Naive thymus-derived CD4-positive, alpha-beta T cell (primary cell): ENCODE results near the gene PA2G4. TPM values are rescaled to one million over a fixed set of nuclear protein-coding genes. Genes with fewer than 3 reads are reported as not detected.
"Not testable (repeated sequence)": the region's sequence is repeated elsewhere in the genome, so short reads cannot be mapped to it uniquely, and the experiment has no call there.

Experiments used
- ATAC-seq: fragments of 150-1000 bp; cut with Tn5 transposase; 2 replicates; pipeline ENCODE4 v1.10.0; 2021; ENCODE audit warnings: mild to moderate bottlenecking, moderate library complexity
- CTCF ChIA-PET: fragments of 350-600 bp; sonication (Branson Sonifier 250); formaldehyde crosslinking; loops from one replicate; lab custom pipeline; 2021; ENCODE audit warnings: antibody characterized with exemption; lab: Charles Lee
- POLR2A ChIA-PET: fragments of 350-600 bp; sonication (Branson Sonifier 250); formaldehyde crosslinking; loops from one replicate; lab custom pipeline; 2021; ENCODE audit warnings: antibody characterized with exemption, inconsistent platforms; lab: Charles Lee
- DNase-seq, 9 donors: peaks; one replicate each; pipeline versions ENCODE4 v3.0.0 to v3.0.0-alpha.2; 2020 to 2022; ENCODE audit warnings: mixed read lengths in 1 of 9
- H3K27ac ChIP-seq: one replicate; pipeline ENCODE4 v1.7.0; 2013; ENCODE audit warnings: mild to moderate bottlenecking, low read depth, low read length, moderate library complexity
- H3K27me3 ChIP-seq, 2 donors: one replicate each; pipeline ENCODE4 v1.7.0; 2013; ENCODE audit warnings: low read length in 2 of 2, mild to moderate bottlenecking in 2 of 2, moderate library complexity in 2 of 2; ENCODE audit not compliant: control insufficient read depth in 2 of 2, insufficient read depth in 2 of 2
- H3K36me3 ChIP-seq, 3 experiments: 1 replicate in 2 of 3; 2 replicates in 1 of 3; pipeline ENCODE4 v1.7.0; 2013; ENCODE audit warnings: low read length in 3 of 3, mild to moderate bottlenecking in 3 of 3, moderate library complexity in 1 of 3; ENCODE audit not compliant: insufficient read depth in 3 of 3, control insufficient read depth in 2 of 3
- H3K4me1 ChIP-seq, 2 donors: one replicate each; pipeline ENCODE4 v1.7.0; 2013; ENCODE audit warnings: low read length in 2 of 2, mild to moderate bottlenecking in 2 of 2, moderate library complexity in 1 of 2; ENCODE audit not compliant: control insufficient read depth in 2 of 2, insufficient read depth in 2 of 2
- H3K4me3 ChIP-seq: 2 replicates; pipeline ENCODE4 v1.7.0; 2013; ENCODE audit warnings: mild to moderate bottlenecking, low read length
- H3K9me3 ChIP-seq, 3 experiments: 1 replicate in 2 of 3; 2 replicates in 1 of 3; pipeline ENCODE4 v1.7.0; 2013; ENCODE audit warnings: low read length in 3 of 3; ENCODE audit not compliant: control insufficient read depth in 2 of 3
- H3K27ac Mint-ChIP-seq, 9 donors: one replicate each; pipeline ENCODE4 v1.8.0; 2020 to 2022; ENCODE audit warnings: mixed read lengths in 9 of 9, mild to moderate bottlenecking in 8 of 9, moderate library complexity in 5 of 9, inconsistent platforms in 2 of 9
- H3K27me3 Mint-ChIP-seq, 5 donors: one replicate each; pipeline ENCODE4 v1.8.0; 2021 to 2022; ENCODE audit warnings: mixed read lengths in 5 of 5, mild to moderate bottlenecking in 1 of 5
- H3K36me3 Mint-ChIP-seq, 5 donors: one replicate each; pipeline ENCODE4 v1.8.0; 2020 to 2022; ENCODE audit warnings: mixed read lengths in 5 of 5, mild to moderate bottlenecking in 3 of 5, inconsistent platforms in 1 of 5
- H3K4me1 Mint-ChIP-seq, 7 donors: one replicate each; pipeline ENCODE4 v1.8.0; 2020 to 2022; ENCODE audit warnings: mixed read lengths in 7 of 7, mild to moderate bottlenecking in 3 of 7, inconsistent platforms in 1 of 7
- H3K4me3 Mint-ChIP-seq, 10 donors: one replicate each; pipeline ENCODE4 v1.8.0; 2020 to 2022; ENCODE audit warnings: mild to moderate bottlenecking in 10 of 10, mixed read lengths in 10 of 10, moderate library complexity in 6 of 10, inconsistent platforms in 2 of 10
- H3K9me3 Mint-ChIP-seq, 11 donors: one replicate each; pipeline ENCODE4 v1.8.0; 2020 to 2022; ENCODE audit warnings: mixed read lengths in 11 of 11, mild to moderate bottlenecking in 4 of 11, inconsistent platforms in 1 of 11, moderate library complexity in 1 of 11
- intact Hi-C, 2 donors: fragments of 100-400 bp; cut with micrococcal nuclease; formaldehyde crosslinking; loops; one replicate each; pipeline ENCODE4 v1.15.1; 2023
- polyA plus RNA-seq, 2 donors: library from polyadenylated mRNA; unstranded; fragments of 300-500 nt; fragmentation: Illumina TruSeq; gene quantifications; one replicate each; pipeline ENCODE4 v1.2.3, GENCODE V29; 2021
- total RNA-seq, 6 experiments: library from RNA in 5 of 6; stranded (reverse) in 5 of 6; gene quantifications; 1 replicate in 5 of 6; 2 replicates in 1 of 6; pipeline ENCODE4 v1.2.3 and lab custom pipeline; 2021 to 2026

PA2G4 gene
- total RNA-seq = 100 to 1,000 TPM in 3 of 5 experiments, 10 to 100 TPM in 2; 61.7 to 254 (median 109) TPM
- 100 to 1,000 TPM; 216 to 218 TPM for polyA plus RNA-seq
- total RNA-seq (lab: John Stamatoyannopoulos, UW) = 49.5 reads per million, percentile 71 among the genes with 10 or more reads in this experiment

- POLR2A ChIA-PET = interaction anchor here (0.5 to 9.3 kb wide), 37 partner anchors 8 to 367 kb away, joined by 3 to 230 read pairs (median 6); partner anchors contain the start of genes DNAJC14, ERBB3, ESYT1 and IL23A
- H3K4me1 ChIP-seq = peaks cover 36 to 37% of the 10 kb centered on the region in 2 donors
- Mint-ChIP-seq H3K4me3 (peak within 1 kb of the TSS; percentile 91 to 100 (median 98)), H3K4me1 (peaks cover 31 to 69% (median 64%) of the 10 kb centered on the region in 7 donors), H3K36me3 (peaks cover 0 to 23% (median 9%) of the 10 kb centered on the region in 5 donors), H3K9me3 (no peaks in the 10 kb centered on the region), H3K27ac (peak within 1 kb of the TSS; percentile 92 to 99 (median 98)), H3K27me3 (peaks cover 0 to under 1% (median 0%) of the 10 kb centered on the region in 5 donors)
- H3K27ac ChIP-seq = peak within 1 kb of the TSS; percentile 82
- no peaks in the 10 kb centered on the region for H3K27me3 ChIP-seq
- intact Hi-C loops = loop anchor here (1.0 to 5.0 kb wide), 22 partner anchors 12 to 1328 kb away; partner anchors contain the start of genes RPL41 (in 2 of the 2), RPS26 (in 2 of the 2), SARNP (in 2 of the 2) and CS (in 1 of the 2)
- DNase-seq (peak; percentile 83 to 97 (median 96)), ATAC-seq (peak; percentile 93)
- no peaks in the 10 kb centered on the region for H3K9me3 ChIP-seq
- peak within 1 kb of the TSS; percentile 87 for H3K4me3 ChIP-seq
- CTCF ChIA-PET = interaction anchor here (0.8 to 4.4 kb wide), 14 partner anchors 13 to 366 kb away, joined by 3 to 44 read pairs (median 4); partner anchors contain the start of genes ESYT1, RPL41, SMARCC2 and ZC3H10
- peaks cover 8 to 27% (median 14%) of the 10 kb centered on the region in 3 experiments for H3K36me3 ChIP-seq
Measured at GRCh38 chr12:56104109-56104814, at the start of gene PA2G4. Gene PA2G4 (plus strand): TSS chr12:56104559. CDS start chr12:56104738, 179 bp downstream.

DNA sequence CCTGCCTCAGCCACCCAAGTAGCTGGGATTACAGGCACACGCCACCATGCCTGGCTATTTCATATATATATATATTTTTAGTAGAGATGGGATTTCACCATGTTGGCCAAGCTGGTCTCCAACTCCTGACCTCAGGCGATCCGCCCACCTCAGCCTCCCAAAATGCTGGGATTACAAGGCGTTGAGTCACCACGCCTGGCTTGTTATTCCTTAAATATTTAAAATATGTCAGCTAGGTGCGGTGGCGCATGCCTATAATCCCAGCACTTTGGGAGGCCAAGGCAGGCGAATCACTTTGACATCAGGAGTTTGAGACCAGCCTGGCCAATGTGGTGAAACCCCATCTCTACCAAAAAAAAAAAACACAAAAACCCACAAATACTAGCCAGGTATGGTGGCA lies 44.4 kb upstream of the PA2G4 start:
- H3K9me3 Mint-ChIP-seq, DNase-seq, H3K27me3 ChIP-seq, H3K4me3 ChIP-seq, H3K36me3 ChIP-seq, H3K4me3 Mint-ChIP-seq, CTCF ChIA-PET, H3K27ac Mint-ChIP-seq, H3K27ac ChIP-seq, ATAC-seq, H3K4me1 ChIP-seq, H3K9me3 ChIP-seq, H3K36me3 Mint-ChIP-seq, intact Hi-C loops: not testable (repeated sequence)
- POLR2A ChIA-PET = interaction anchor here (0.6 kb wide), 1 partner anchor 12 kb away, joined by 3 read pairs; no protein-coding TSS in a partner anchor
- Mint-ChIP-seq H3K4me1 (peaks cover 0 to 11% (median 4%) of the 10 kb centered on the region in 7 donors), H3K27me3 (peaks cover 0 to 17% (median 0%) of the 10 kb centered on the region in 5 donors)

GRCh38 chr12:56061982-56062381 lies 42.4 kb upstream of the PA2G4 start:
- Histone ChIP-seq H3K36me3 (no peaks in the 10 kb centered on the region), H3K9me3 (no peaks in the 10 kb centered on the region), H3K27me3 (no peaks in the 10 kb centered on the region), H3K27ac (no peak overlapping the region), H3K4me1 (no peaks in the 10 kb centered on the region), H3K4me3 (no peak overlapping the region)
- Mint-ChIP-seq H3K27ac (no peak overlapping the region), H3K36me3 (peaks cover 0 to 4% (median 0%) of the 10 kb centered on the region in 5 donors), H3K4me1 (peaks cover 0 to 5% (median 0%) of the 10 kb centered on the region in 7 donors), H3K9me3 (peaks cover 0 to 5% (median 0%) of the 10 kb centered on the region in 11 donors), H3K27me3 (peaks cover 0 to 17% (median 0%) of the 10 kb centered on the region in 5 donors), H3K4me3 (no peak overlapping the region)
- DNase-seq = no peak
- POLR2A ChIA-PET = no interaction called here
- CTCF ChIA-PET = no interaction called here
- intact Hi-C loops = no loop called here
- no peak for ATAC-seq

DNA sequence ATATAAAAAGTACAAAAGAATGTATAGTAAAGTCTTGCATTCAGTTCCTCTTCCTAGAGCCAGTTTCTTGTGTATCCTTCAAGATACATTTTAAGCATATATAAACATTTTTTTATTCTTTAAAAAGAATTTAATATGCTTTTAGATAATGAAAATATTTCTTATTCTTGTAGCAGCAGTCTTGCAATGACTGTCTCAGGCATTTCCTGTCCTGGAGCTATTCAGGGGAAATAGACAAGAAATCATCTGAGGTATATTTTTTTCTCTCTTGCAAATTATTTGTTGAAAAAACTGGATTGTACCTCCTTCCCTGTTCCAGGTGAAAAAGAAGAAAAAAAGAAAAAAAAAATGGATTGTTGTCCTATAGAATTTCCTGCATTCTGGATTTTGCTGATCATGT lies 41.4 kb upstream of the PA2G4 start:
- H3K4me3 ChIP-seq = no peak overlapping the region
- intact Hi-C loops = no loop called here

GRCh38 chr12:56071648-56072047 lies 32.7 kb upstream of the PA2G4 start:
- Histone ChIP-seq H3K4me3 (no peak overlapping the region), H3K4me1 (no peaks in the 10 kb centered on the region), H3K27me3 (no peaks in the 10 kb centered on the region), H3K36me3 (no peaks in the 10 kb centered on the region), H3K9me3 (no peaks in the 10 kb centered on the region), H3K27ac (no peak overlapping the region)
- Mint-ChIP-seq H3K36me3 (no peaks in the 10 kb centered on the region), H3K27ac (peak overlapping the region in 1 of 9 donors; percentile 12), H3K4me1 (peaks cover 0 to 2% (median 0%) of the 10 kb centered on the region in 7 donors), H3K9me3 (no peaks in the 10 kb centered on the region), H3K27me3 (peaks cover 0 to 19% (median 0%) of the 10 kb centered on the region in 5 donors), H3K4me3 (no peak overlapping the region)
- ChIA-PET POLR2A (interaction anchor here (0.6 kb wide), 1 partner anchor 11 kb away, joined by 3 read pairs; no protein-coding TSS in a partner anchor), CTCF (interaction anchor here (0.6 to 1.8 kb wide), 2 partner anchors 24 to 120 kb away, joined by 3 to 5 read pairs; no protein-coding TSS in a partner anchor)
- ATAC-seq (no peak), DNase-seq (no peak)
- intact Hi-C loops = no loop called here

More for the DNA sequence above, 41.4 kb upstream of the PA2G4 start:
- H3K36me3 Mint-ChIP-seq = peaks cover 0 to 4% (median 0%) of the 10 kb centered on the region in 5 donors
- no peak overlapping the region for H3K4me3 Mint-ChIP-seq
- no peak overlapping the region for H3K27ac Mint-ChIP-seq
- no peaks in the 10 kb centered on the region for H3K4me1 ChIP-seq
- peaks cover 0 to 4% (median 0%) of the 10 kb centered on the region in 7 donors for H3K4me1 Mint-ChIP-seq
- POLR2A ChIA-PET = interaction anchor here (0.6 kb wide), 1 partner anchor 81 kb away, joined by 5 read pairs; no protein-coding TSS in a partner anchor
- ATAC-seq = no peak
- no peaks in the 10 kb centered on the region for H3K9me3 ChIP-seq
- peaks cover 0 to 16% (median 0%) of the 10 kb centered on the region in 5 donors for H3K27me3 Mint-ChIP-seq
- peaks cover 0 to 5% (median 0%) of the 10 kb centered on the region in 11 donors for H3K9me3 Mint-ChIP-seq
- H3K27me3 ChIP-seq = no peaks in the 10 kb centered on the region
- DNase-seq = no peak
- CTCF ChIA-PET = no interaction called here
- H3K36me3 ChIP-seq = no peaks in the 10 kb centered on the region
- no peak overlapping the region for H3K27ac ChIP-seq

- Mint-ChIP-seq H3K9me3 (no peaks in the 10 kb centered on the region), H3K4me3 (no peak overlapping the region), H3K36me3 (no peaks in the 10 kb centered on the region), H3K27me3 (peaks cover 0 to 29% (median 0%) of the 10 kb centered on the region in 5 donors), H3K27ac (no peak overlapping the region), H3K4me1 (peaks cover 0 to 6% (median 4%) of the 10 kb centered on the region in 7 donors)
- Histone ChIP-seq H3K27me3 (no peaks in the 10 kb centered on the region), H3K4me1 (peaks cover 0 to 5% of the 10 kb centered on the region in 2 donors), H3K27ac (no peak overlapping the region), H3K9me3 (no peaks in the 10 kb centered on the region), H3K4me3 (no peak overlapping the region), H3K36me3 (no peaks in the 10 kb centered on the region)
- ATAC-seq (no peak), DNase-seq (no peak)
- ChIA-PET CTCF (interaction anchor here (1.0 kb wide), 1 partner anchor 30 kb away, joined by 3 read pairs; no protein-coding TSS in a partner anchor), POLR2A (interaction anchor here (0.6 to 1.4 kb wide), 3 partner anchors 10 to 225 kb away, joined by 3 to 6 read pairs (median 4); partner anchors contain the start of gene PA2G4)
- intact Hi-C loops = no loop called here
Measured at GRCh38 chr12:56074396-56074795, 30.0 kb upstream of the PA2G4 start.
